B cell (primary cell): ENCODE data around the gene CAPN9. TPM values are rescaled to one million over a fixed set of nuclear protein-coding genes. Genes with fewer than 3 reads are reported as not detected.

Source experiments
- ATAC-seq: fragments of 200-7000 bp; cut with Tn5 transposase; one replicate; pipeline ENCODE4 v1.10.0; 2021; ENCODE audit warnings: low read depth, mild to moderate bottlenecking, moderate number of reproducible peaks, moderate library complexity
- CTCF ChIA-PET: fragments of 350-600 bp; sonication (Branson Sonifier 250); formaldehyde crosslinking; loops from one replicate; lab custom pipeline; 2021; ENCODE audit warnings: antibody characterized with exemption, inconsistent platforms; lab: Charles Lee
- POLR2A ChIA-PET: fragments of 350-600 bp; sonication (Branson Sonifier 250); formaldehyde crosslinking; loops from one replicate; lab custom pipeline; 2021; ENCODE audit warnings: antibody characterized with exemption; lab: Charles Lee
- DNase-seq: peaks from one replicate; pipeline ENCODE4 v3.0.0; 2013
- H2AFZ ChIP-seq: 2 replicates; pipeline ENCODE4 v1.6.1; 2012; ENCODE audit warnings: mild to moderate bottlenecking, low read depth, low read length; ENCODE audit not compliant: insufficient read depth, poor library complexity, severe bottlenecking
- H3K27ac ChIP-seq, 2 donors: 1 replicate in 1 of 2; 2 replicates in 1 of 2; pipeline ENCODE4 v1.5.1; 2012 to 2013; ENCODE audit warnings: low read length in 2 of 2, mild to moderate bottlenecking in 2 of 2, moderate library complexity in 1 of 2
- H3K27me3 ChIP-seq, 4 experiments: fragments of 200-600 bp in 1 of 4; sonication (generic) in 1 of 4; replicated peaks in 1 of 4; 1 replicate in 2 of 4; 2 replicates in 2 of 4; pipeline versions ENCODE4 v1.6.1 to v1.7.0; 2013 to 2016; ENCODE audit warnings: low read length in 3 of 4, mild to moderate bottlenecking in 2 of 4, mixed read lengths in 1 of 4, moderate library complexity in 1 of 4; ENCODE audit not compliant: insufficient read depth in 4 of 4, control insufficient read depth in 3 of 4; ENCODE audit errors: control extremely low read depth in 1 of 4
- H3K36me3 ChIP-seq, 2 experiments: replicated peaks in 1 of 2; 1 replicate in 1 of 2; 2 replicates in 1 of 2; pipeline versions ENCODE4 v1.6.1 to v1.7.1; 2013; ENCODE audit warnings: low read length in 1 of 2; ENCODE audit not compliant: insufficient read depth in 2 of 2, control insufficient read depth in 1 of 2; ENCODE audit errors: control extremely low read depth in 1 of 2, extremely low read depth in 1 of 2
- H3K4me1 ChIP-seq, 2 donors: fragments of 200-600 bp in 1 of 2; sonication (generic) in 1 of 2; 1 replicate in 1 of 2; 2 replicates in 1 of 2; pipeline versions ENCODE4 v1.5.1 to v1.6.1; 2013 to 2017; ENCODE audit warnings: low read length in 2 of 2; ENCODE audit not compliant: control insufficient read depth in 2 of 2, insufficient read depth in 2 of 2
- H3K4me2 ChIP-seq: replicated peaks from 2 replicates; pipeline ENCODE3; 2012; ENCODE audit warnings: mild to moderate bottlenecking, low read depth, low read length; ENCODE audit not compliant: poor library complexity, severe bottlenecking
- H3K4me3 ChIP-seq, 5 experiments: fragments of 200-600 bp in 1 of 5; sonication (generic) in 1 of 5; 1 replicate in 3 of 5; 2 replicates in 2 of 5; pipeline versions ENCODE4 v1.5.1 to v1.7.0; 2011 to 2016; ENCODE audit warnings: low read length in 4 of 5, mild to moderate bottlenecking in 4 of 5, low read depth in 2 of 5, control low read depth in 1 of 5, moderate library complexity in 1 of 5; ENCODE audit not compliant: insufficient read depth in 1 of 5; ENCODE audit errors: control extremely low read depth in 1 of 5, extremely low read depth in 1 of 5
- H3K79me2 ChIP-seq: fragments of 200-600 bp; sonication (generic); one replicate; pipeline ENCODE4 v1.6.0; 2016; ENCODE audit warnings: low read length; ENCODE audit not compliant: control insufficient read depth, insufficient read depth
- H3K9ac ChIP-seq: fragments of 200-600 bp; sonication (generic); 2 replicates; pipeline ENCODE4 v1.6.1; 2017; ENCODE audit warnings: mild to moderate bottlenecking, low read length, moderate library complexity
- H3K9me3 ChIP-seq, 3 donors: one replicate each; pipeline versions ENCODE4 v1.6.1 to v1.7.1; 2013; ENCODE audit warnings: low read length in 2 of 3; ENCODE audit not compliant: control insufficient read depth in 2 of 3, insufficient read depth in 1 of 3; ENCODE audit errors: control extremely low read depth in 1 of 3
- H4K20me1 ChIP-seq: 2 replicates; pipeline ENCODE4 v1.6.0; 2012; ENCODE audit warnings: mild to moderate bottlenecking, low read length; ENCODE audit not compliant: insufficient read depth, control insufficient read depth, poor library complexity, severe bottlenecking
- H3K27ac Mint-ChIP-seq: one replicate; pipeline ENCODE4 v1.8.0; 2021; ENCODE audit warnings: mixed read lengths
- H3K27me3 Mint-ChIP-seq: one replicate; pipeline ENCODE4 v1.8.0; 2021; ENCODE audit warnings: mixed read lengths
- H3K4me1 Mint-ChIP-seq: one replicate; pipeline ENCODE4 v1.8.0; 2021; ENCODE audit warnings: mixed read lengths
- H3K4me3 Mint-ChIP-seq: one replicate; pipeline ENCODE4 v1.8.0; 2021; ENCODE audit warnings: mixed read lengths
- H3K9me3 Mint-ChIP-seq: one replicate; pipeline ENCODE4 v1.8.0; 2022; ENCODE audit warnings: mixed read lengths; ENCODE audit not compliant: insufficient read depth
- CTCF ChIP-seq: fragments of 200-600 bp; IDR thresholded peaks from one replicate; pipeline ENCODE4 v1.8.0; 2022; ENCODE audit warnings: antibody characterized with exemption, mild to moderate bottlenecking
- EZH2 ChIP-seq: IDR thresholded peaks from 2 replicates; pipeline ENCODE4 v1.6.1; 2012; ENCODE audit warnings: borderline replicate concordance, low read depth, mild to moderate bottlenecking, moderate library complexity, low read length; ENCODE audit not compliant: insufficient read depth, poor library complexity, severe bottlenecking
- WGBS: methylation state at CpG from one replicate; pipeline ENCODE4 v1.1.5; 2013; ENCODE audit warnings: missing lambda C conversion rate; ENCODE audit not compliant: insufficient coverage; 5-methylcytosine and 5-hydroxymethylcytosine counted together
- intact Hi-C: fragments of 100-400 bp; cut with micrococcal nuclease; formaldehyde crosslinking; loops from one replicate; pipeline ENCODE4 v1.10.0; 2022
- polyA plus RNA-seq: library from polyadenylated mRNA; depleted of rRNA; stranded (reverse); fragments of >200 nt; gene quantifications from 2 replicates; pipeline ENCODE4 v1.2.3, GENCODE V29; 2012
- total RNA-seq, 2 donors: library from RNA; stranded (reverse); fragments of 120-200 nt in 1 of 2; gene quantifications; 1 replicate in 1 of 2; 2 replicates in 1 of 2; pipeline versions ENCODE4 v1.2.3 to v1.2.4, GENCODE V29; 2013 to 2022

CAPN9 gene
- total and polyA plus RNA-seq, 2 donors (not counting 1 experiment from before 2014, with no cell fraction given) = not detected

- Histone ChIP-seq H3K4me2 (no peak overlapping the region), H2AFZ (no peak overlapping the region), H3K4me3 (no peak overlapping the region), H3K27me3 (peaks cover 0 to 3% (median 0%) of the 10 kb centered on the region in 4 experiments), H3K9me3 (no peaks in the 10 kb centered on the region), H3K4me1 (no peaks in the 10 kb centered on the region), H3K79me2 (no peaks in the 10 kb centered on the region), H4K20me1 (no peaks in the 10 kb centered on the region), H3K9ac (no peak overlapping the region), H3K27ac (no peak overlapping the region), H3K36me3 (no peaks in the 10 kb centered on the region)
- H3K4me1 Mint-ChIP-seq = no peaks in the 10 kb centered on the region
- 93% methylated on average over 13 of the region's 14 CpGs for WGBS
- DNase-seq (no peak), ATAC-seq (no peak)
- no peaks in the 10 kb centered on the region for H3K9me3 Mint-ChIP-seq
- TF ChIP-seq CTCF = no peak
- no peak for TF ChIP-seq EZH2
- intact Hi-C loops = no loop called here
- POLR2A ChIA-PET = no interaction called here
- peaks cover 12% of the 10 kb centered on the region for H3K27me3 Mint-ChIP-seq
- no peak overlapping the region for H3K27ac Mint-ChIP-seq
- H3K4me3 Mint-ChIP-seq = no peak overlapping the region
- CTCF ChIA-PET = no interaction called here
These were observed 44.1 kb upstream of the CAPN9 start for GRCh38 chr1:230702934-230703678.

GRCh38 chr1:230703679-230704385 is 43.4 kb upstream of the CAPN9 start:
- peaks cover 19% of the 10 kb centered on the region for H3K27me3 Mint-ChIP-seq
- no peak for TF ChIP-seq EZH2
- intact Hi-C loops = no loop called here
- H3K27ac Mint-ChIP-seq = no peak overlapping the region
- H3K27ac ChIP-seq = no peak overlapping the region
- POLR2A ChIA-PET = no interaction called here
- H3K79me2 ChIP-seq = no peaks in the 10 kb centered on the region
- H3K4me1 Mint-ChIP-seq = no peaks in the 10 kb centered on the region
- H3K4me3 ChIP-seq = no peak overlapping the region
- no peak for DNase-seq
- no peak overlapping the region for H2AFZ ChIP-seq
- no peaks in the 10 kb centered on the region for H4K20me1 ChIP-seq
- 92% methylated on average over 6 of the region's 8 CpGs for WGBS
- no peak overlapping the region for H3K4me2 ChIP-seq
- no peaks in the 10 kb centered on the region for H3K9me3 Mint-ChIP-seq
- H3K9ac ChIP-seq = no peak overlapping the region
- CTCF ChIA-PET = no interaction called here
- no peak for ATAC-seq
- no peak overlapping the region for H3K4me3 Mint-ChIP-seq
- H3K36me3 ChIP-seq = no peaks in the 10 kb centered on the region
- peaks cover 0 to 3% (median 0%) of the 10 kb centered on the region in 4 experiments for H3K27me3 ChIP-seq
- no peaks in the 10 kb centered on the region for H3K4me1 ChIP-seq
- no peaks in the 10 kb centered on the region for H3K9me3 ChIP-seq
